Ascending aorta (tissue), 2 donors: ENCODE data around the gene WEE1. TPM values are rescaled to one million over a fixed set of nuclear protein-coding genes. Genes with fewer than 3 reads are reported as not detected.
"Not testable (repeated sequence)": the region's sequence is repeated elsewhere in the genome, so short reads cannot be mapped to it uniquely, and the experiment has no call there.

Experiments
- DNase-seq, 2 donors: peaks; one replicate each; pipeline ENCODE4 v3.0.0-alpha.2; 2019; ENCODE audit warnings: low spot score in 2 of 2
- H3K27ac ChIP-seq, 2 donors: fragments of 200-600 bp; sonication (generic); one replicate each; pipeline ENCODE4 v1.5.1; 2016 to 2017; ENCODE audit warnings: mild to moderate bottlenecking in 1 of 2
- H3K27me3 ChIP-seq: fragments of 200-600 bp; sonication (generic); one replicate; pipeline ENCODE4 v1.5.1; 2017
- H3K36me3 ChIP-seq, 2 donors: fragments of 200-600 bp; sonication (generic); one replicate each; pipeline ENCODE4 v1.5.1; 2016
- H3K4me1 ChIP-seq, 2 donors: fragments of 200-600 bp; sonication (generic); one replicate each; pipeline ENCODE4 v1.5.1; 2016 to 2017; ENCODE audit warnings: mild to moderate bottlenecking in 1 of 2
- H3K4me3 ChIP-seq, 2 donors: fragments of 200-600 bp; sonication (generic); one replicate each; pipeline ENCODE4 v1.5.1; 2016 to 2017; ENCODE audit warnings: mild to moderate bottlenecking in 1 of 2
- H3K9me3 ChIP-seq, 2 donors: fragments of 200-600 bp; sonication (generic); one replicate each; pipeline ENCODE4 v1.5.1; 2016
- intact Hi-C: fragments of 100-400 bp; cut with DNase I; formaldehyde crosslinking; loops from one replicate; pipeline ENCODE4 v1.15.1; 2023
- total RNA-seq: library from RNA; depleted of rRNA; stranded (reverse); fragments of >200 nt; gene quantifications from one replicate; pipeline ENCODE4 v1.1.0, GENCODE V29; 2016
- TF ChIP-seq, protein P1 (sequence below), 3 experiments: fragments of 200-600 bp in 2 of 3; fragments of 450-650 bp in 1 of 3; sonication (generic) in 2 of 3; IDR thresholded peaks; one replicate each; pipeline ENCODE4 v1.5.1; 2016 to 2019; ENCODE audit warnings: antibody characterized with exemption in 3 of 3, mild to moderate bottlenecking in 1 of 3, moderate library complexity in 1 of 3

WEE1 gene
- total RNA-seq, 1 donor from 2014 or later = 20.8 TPM

DNA sequence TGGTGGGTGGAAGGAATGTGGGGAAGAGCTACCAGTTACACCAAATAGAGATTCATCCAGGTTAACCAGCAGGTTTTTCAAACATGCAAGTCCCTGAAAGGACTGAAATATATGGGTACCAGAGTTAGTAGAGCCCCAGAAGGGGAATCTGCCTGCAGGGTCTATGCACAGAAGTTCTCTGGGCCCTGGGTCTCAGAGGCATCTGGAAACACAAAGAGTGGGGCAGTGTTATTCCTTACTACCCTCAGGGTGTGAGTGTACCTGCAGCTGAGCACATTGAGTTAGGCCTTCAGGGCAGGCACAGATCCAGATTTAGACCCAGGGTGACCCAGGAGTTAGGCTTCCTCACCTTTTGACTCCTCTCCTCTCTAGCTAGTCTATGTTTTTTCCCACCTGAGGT lies 46.5 kb downstream of the WEE1 start:
- Histone ChIP-seq H3K9me3 (no peaks in the 10 kb centered on the region), H3K4me3 (no peak overlapping the region), H3K4me1 (peaks cover 0 to 5% of the 10 kb centered on the region in 2 donors), H3K36me3 (no peaks in the 10 kb centered on the region), H3K27me3 (no peaks in the 10 kb centered on the region), H3K27ac (no peak overlapping the region)
- intact Hi-C loops = loop anchor here (10.0 kb wide), 1 partner anchor 355 kb away; no protein-coding TSS in a partner anchor
- TF ChIP-seq, protein P1, sequence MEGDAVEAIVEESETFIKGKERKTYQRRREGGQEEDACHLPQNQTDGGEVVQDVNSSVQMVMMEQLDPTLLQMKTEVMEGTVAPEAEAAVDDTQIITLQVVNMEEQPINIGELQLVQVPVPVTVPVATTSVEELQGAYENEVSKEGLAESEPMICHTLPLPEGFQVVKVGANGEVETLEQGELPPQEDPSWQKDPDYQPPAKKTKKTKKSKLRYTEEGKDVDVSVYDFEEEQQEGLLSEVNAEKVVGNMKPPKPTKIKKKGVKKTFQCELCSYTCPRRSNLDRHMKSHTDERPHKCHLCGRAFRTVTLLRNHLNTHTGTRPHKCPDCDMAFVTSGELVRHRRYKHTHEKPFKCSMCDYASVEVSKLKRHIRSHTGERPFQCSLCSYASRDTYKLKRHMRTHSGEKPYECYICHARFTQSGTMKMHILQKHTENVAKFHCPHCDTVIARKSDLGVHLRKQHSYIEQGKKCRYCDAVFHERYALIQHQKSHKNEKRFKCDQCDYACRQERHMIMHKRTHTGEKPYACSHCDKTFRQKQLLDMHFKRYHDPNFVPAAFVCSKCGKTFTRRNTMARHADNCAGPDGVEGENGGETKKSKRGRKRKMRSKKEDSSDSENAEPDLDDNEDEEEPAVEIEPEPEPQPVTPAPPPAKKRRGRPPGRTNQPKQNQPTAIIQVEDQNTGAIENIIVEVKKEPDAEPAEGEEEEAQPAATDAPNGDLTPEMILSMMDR (IDR thresholded peaks at IDR 0.05) = no peak
- DNase-seq = no peak

DNA sequence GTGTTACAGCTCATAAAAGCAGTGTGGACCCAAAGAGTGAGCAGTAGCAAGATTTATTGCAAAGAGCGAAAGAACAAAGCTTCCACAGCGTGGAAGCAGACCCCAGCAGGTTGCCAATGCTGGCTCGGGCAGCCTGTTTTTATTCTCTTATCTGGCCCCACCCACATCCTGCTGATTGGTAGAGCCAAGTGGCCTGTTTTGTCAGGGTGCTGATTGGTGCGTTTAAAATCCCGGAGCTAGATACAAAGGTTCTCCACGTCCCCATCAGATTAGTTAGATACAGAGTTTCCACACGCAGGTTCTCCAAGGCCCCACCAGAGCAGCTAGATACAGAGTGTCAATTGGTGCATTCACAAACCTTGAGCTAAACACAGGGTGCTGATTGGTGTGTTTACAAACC lies 48.9 kb downstream of the WEE1 start:
- H3K27ac ChIP-seq, H3K4me1 ChIP-seq, H3K4me3 ChIP-seq, H3K9me3 ChIP-seq, H3K27me3 ChIP-seq, H3K36me3 ChIP-seq, intact Hi-C loops, DNase-seq: not testable (repeated sequence)

DNA sequence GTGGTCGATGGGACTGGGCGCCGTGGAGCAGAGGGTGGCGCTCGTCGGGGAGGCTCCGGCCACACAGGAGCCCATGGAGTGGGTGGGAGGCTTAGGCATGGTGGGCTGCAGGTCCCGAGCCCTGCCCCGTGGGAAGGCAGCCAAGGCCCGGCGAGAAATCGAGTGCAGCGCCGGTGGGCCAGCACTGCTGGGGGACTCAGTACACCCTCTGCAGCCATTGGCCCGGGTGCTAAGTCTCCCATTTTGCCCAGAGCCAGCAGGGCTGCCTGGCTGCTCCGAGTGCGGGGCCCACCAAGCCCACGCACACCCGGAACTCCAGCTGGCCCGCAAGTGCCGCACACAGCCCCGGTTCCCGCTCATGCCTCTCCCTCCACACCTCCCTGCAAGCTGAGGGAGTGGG lies 49.6 kb downstream of the WEE1 start:
- not testable (repeated sequence) for DNase-seq, H3K36me3 ChIP-seq

DNA sequence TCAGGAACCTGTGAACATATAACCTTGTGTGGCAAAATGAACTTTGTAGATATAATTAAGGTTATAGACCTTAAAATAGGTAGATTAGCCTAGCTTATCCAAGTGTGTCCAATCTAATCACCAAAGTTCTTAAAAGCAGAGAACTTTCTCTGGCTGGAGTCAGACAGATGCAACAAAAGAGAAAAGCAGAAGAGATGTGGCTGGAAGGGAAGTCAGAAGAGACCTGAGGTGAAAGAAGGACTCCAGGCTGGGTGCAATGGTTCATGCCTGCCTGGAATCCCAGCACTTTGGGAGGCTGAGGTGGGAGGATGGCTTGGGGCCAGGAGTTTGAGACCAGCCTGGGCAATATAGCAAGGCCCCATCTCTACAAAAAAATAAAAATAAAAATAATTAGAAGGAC lies 51.0 kb downstream of the WEE1 start:
- no peak for DNase-seq
- H3K27ac ChIP-seq = no peak overlapping the region
- H3K36me3 ChIP-seq = no peaks in the 10 kb centered on the region
- no peaks in the 10 kb centered on the region for H3K9me3 ChIP-seq
- H3K4me1 ChIP-seq = peaks cover 0 to 4% of the 10 kb centered on the region in 2 donors
- intact Hi-C loops = no loop called here
- TF ChIP-seq, protein P1 (IDR thresholded peaks at IDR 0.05) = no peak
- no peak overlapping the region for H3K4me3 ChIP-seq
- H3K27me3 ChIP-seq = no peaks in the 10 kb centered on the region

More for the DNA sequence above, 49.6 kb downstream of the WEE1 start:
- H3K9me3 ChIP-seq, H3K27ac ChIP-seq, H3K4me3 ChIP-seq, H3K27me3 ChIP-seq, H3K4me1 ChIP-seq, intact Hi-C loops: not testable (repeated sequence)

GRCh38 chr11:9625162-9625561 lies 51.7 kb downstream of the WEE1 start:
- no peaks in the 10 kb centered on the region for H3K27me3 ChIP-seq
- H3K9me3 ChIP-seq = no peaks in the 10 kb centered on the region
- no peaks in the 10 kb centered on the region for H3K36me3 ChIP-seq
- H3K4me3 ChIP-seq = no peak overlapping the region
- TF ChIP-seq, protein P1 (IDR thresholded peaks at IDR 0.05) = no peak
- intact Hi-C loops = no loop called here
- H3K27ac ChIP-seq = no peak overlapping the region
- DNase-seq = no peak
- peaks cover 0 to 4% of the 10 kb centered on the region in 2 donors for H3K4me1 ChIP-seq

DNA sequence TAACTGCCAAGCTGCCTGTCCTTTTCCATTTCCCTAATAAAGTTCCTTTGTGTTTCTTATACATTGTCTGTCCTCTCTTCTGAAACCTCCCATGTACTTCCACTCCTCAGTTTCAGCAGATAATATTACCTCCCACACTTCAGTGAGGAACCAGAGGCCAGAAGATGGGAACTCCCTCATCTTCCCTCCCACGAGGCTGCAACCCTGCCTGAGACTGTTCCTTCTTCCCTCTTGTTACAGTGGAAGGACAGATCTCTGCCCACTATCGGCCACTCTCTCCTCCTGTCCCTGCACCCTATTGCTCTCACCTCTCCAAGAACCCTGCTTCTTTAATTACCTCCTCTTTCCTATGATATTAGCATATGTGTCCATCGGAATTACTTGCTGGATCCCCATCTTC lies 52.3 kb downstream of the WEE1 start:
- Histone ChIP-seq H3K4me3 (no peak overlapping the region), H3K27ac (no peak overlapping the region), H3K4me1 (peaks cover 0 to 4% of the 10 kb centered on the region in 2 donors), H3K36me3 (no peaks in the 10 kb centered on the region), H3K27me3 (no peaks in the 10 kb centered on the region), H3K9me3 (no peaks in the 10 kb centered on the region)
- DNase-seq = no peak
- TF ChIP-seq, protein P1 (IDR thresholded peaks at IDR 0.05) = no peak
- intact Hi-C loops = no loop called here
